Amniotic epithelial cell (primary cell): ENCODE measurements around the gene KRT33B.
"Not testable (repeated sequence)": the region's sequence is repeated elsewhere in the genome, so short reads cannot be mapped to it uniquely, and the experiment has no call there.

Experiments used
- DNase-seq: peaks from one replicate; pipeline ENCODE4 v3.0.0-alpha.2; 2010; ENCODE audit warnings: low read depth

The KRT33B gene

GRCh38 chr17:41393826-41394225, 24.2 kb upstream of the KRT33B start:
- no peak for DNase-seq

GRCh38 chr17:41393294-41393693, 23.7 kb upstream of the KRT33B start:
- DNase-seq: no peak

GRCh38 chr17:41392278-41392677, 22.7 kb upstream of the KRT33B start:
- peak; percentile 74 for DNase-seq

- DNase-seq: no peak
Measured at GRCh38 chr17:41391535-41391934, 21.9 kb upstream of the KRT33B start.

- no peak for DNase-seq
Measured at GRCh38 chr17:41390411-41390938, 20.9 kb upstream of the KRT33B start.

- DNase-seq: no peak
Measured at GRCh38 chr17:41387670-41388069, 18.1 kb upstream of the KRT33B start.

GRCh38 chr17:41386227-41386626, 16.6 kb upstream of the KRT33B start:
- no peak for DNase-seq

- no peak for DNase-seq
Measured at GRCh38 chr17:41383690-41384089, 14.1 kb upstream of the KRT33B start.

- DNase-seq: peak; percentile 43
Measured at GRCh38 chr17:41382394-41382793, 12.8 kb upstream of the KRT33B start.

GRCh38 chr17:41381943-41382342, 12.3 kb upstream of the KRT33B start, which contains the start of gene KRT34:
KRT34 (minus strand) TSS chr17:41382306; CDS start chr17:41382246, 60 bp downstream.
- DNase-seq: not testable (repeated sequence)

- peak; percentile 52 for DNase-seq
Measured at GRCh38 chr17:41380091-41380490, 10.5 kb upstream of the KRT33B start.

- DNase-seq: peak; percentile 13
Measured at GRCh38 chr17:41377546-41377945, 7.9 kb upstream of the KRT33B start.

- DNase-seq: no peak
Measured at GRCh38 chr17:41369023-41369422, 590 bp downstream of the KRT33B start.

GRCh38 chr17:41367426-41368075, 2.1 kb downstream of the KRT33B start:
- peak; percentile 68 for DNase-seq

GRCh38 chr17:41366070-41366469, 3.5 kb downstream of the KRT33B start:
- DNase-seq: no peak

GRCh38 chr17:41363881-41364280, 5.7 kb downstream of the KRT33B start:
- no peak for DNase-seq

GRCh38 chr17:41360296-41360995, 9.2 kb downstream of the KRT33B start:
- peak; percentile 98 for DNase-seq

GRCh38 chr17:41354536-41354935, 15.1 kb downstream of the KRT33B start:
- no peak for DNase-seq

- no peak for DNase-seq
Measured at GRCh38 chr17:41352597-41353366, 16.8 kb downstream of the KRT33B start.

GRCh38 chr17:41351177-41351576, 18.4 kb downstream of the KRT33B start:
- DNase-seq: no peak

- DNase-seq: not testable (repeated sequence)
Measured at GRCh38 chr17:41350381-41350878, 19.2 kb downstream of the KRT33B start, which contains the start of gene KRT33A. KRT33A (minus strand) TSS chr17:41350828; CDS start chr17:41350767, 61 bp downstream.
